Osteoblast (primary cell): ENCODE results near the gene CCDC28A. TPM values are rescaled to one million over a fixed set of nuclear protein-coding genes. Genes with fewer than 3 reads are reported as not detected.

ENCODE experiments used
- DNase-seq: peaks from one replicate; pipeline ENCODE4 v3.0.0; 2011; ENCODE audit warnings: low spot score, mixed read lengths; ENCODE audit not compliant: insufficient read length; ENCODE audit errors: missing footprints
- H2AFZ ChIP-seq: 2 replicates; pipeline ENCODE4 v1.6.0; 2011; ENCODE audit warnings: mild to moderate bottlenecking, low read length
- H3K27ac ChIP-seq: 2 replicates; pipeline ENCODE4 v1.5.1; 2011; ENCODE audit warnings: mild to moderate bottlenecking, low read depth, low read length, moderate library complexity
- H3K27me3 ChIP-seq: 2 replicates; pipeline ENCODE4 v1.6.0; 2012; ENCODE audit warnings: mild to moderate bottlenecking, control low read depth, inconsistent platforms, low read length, moderate library complexity; ENCODE audit not compliant: insufficient read depth
- H3K36me3 ChIP-seq: 2 replicates; pipeline ENCODE4 v1.5.1; 2011; ENCODE audit warnings: mild to moderate bottlenecking, low read length, control low read depth, moderate library complexity; ENCODE audit not compliant: insufficient read depth
- H3K4me1 ChIP-seq: 2 replicates; pipeline ENCODE4 v1.5.1; 2011; ENCODE audit warnings: mild to moderate bottlenecking, low read length, control low read depth, moderate library complexity; ENCODE audit not compliant: insufficient read depth
- H3K4me2 ChIP-seq: 2 replicates; pipeline ENCODE4 v1.6.0; 2011; ENCODE audit warnings: mild to moderate bottlenecking, low read length; ENCODE audit not compliant: insufficient read depth
- H3K4me3 ChIP-seq: fragments of 200-600 bp; sonication (generic); 3 replicates; pipeline ENCODE4 v1.5.1; 2012; ENCODE audit warnings: mild to moderate bottlenecking, low read length, inconsistent platforms; ENCODE audit not compliant: insufficient read depth
- H3K79me2 ChIP-seq: 2 replicates; pipeline ENCODE4 v1.6.0; 2012; ENCODE audit warnings: mild to moderate bottlenecking, low read length, control low read depth, inconsistent platforms; ENCODE audit not compliant: insufficient read depth
- H3K9me3 ChIP-seq: 2 replicates; pipeline ENCODE4 v1.5.1; 2011; ENCODE audit warnings: low read depth, low read length, control low read depth
- H4K20me1 ChIP-seq: 2 replicates; pipeline ENCODE4 v1.6.0; 2012; ENCODE audit warnings: mild to moderate bottlenecking, low read length, control low read depth; ENCODE audit not compliant: insufficient read depth
- CTCF ChIP-seq: IDR thresholded peaks from 2 replicates; pipeline ENCODE4 v1.5.1; 2011; ENCODE audit warnings: mild to moderate bottlenecking, low read depth, low read length, moderate library complexity; ENCODE audit errors: extremely low read depth
- total RNA-seq: library from RNA; depleted of rRNA; stranded (reverse); fragments of >200 nt; gene quantifications from 2 replicates; pipeline ENCODE4 v1.2.3, GENCODE V29; 2012

Gene CCDC28A
- total RNA-seq, 1 donor = 11.2 TPM

DNA sequence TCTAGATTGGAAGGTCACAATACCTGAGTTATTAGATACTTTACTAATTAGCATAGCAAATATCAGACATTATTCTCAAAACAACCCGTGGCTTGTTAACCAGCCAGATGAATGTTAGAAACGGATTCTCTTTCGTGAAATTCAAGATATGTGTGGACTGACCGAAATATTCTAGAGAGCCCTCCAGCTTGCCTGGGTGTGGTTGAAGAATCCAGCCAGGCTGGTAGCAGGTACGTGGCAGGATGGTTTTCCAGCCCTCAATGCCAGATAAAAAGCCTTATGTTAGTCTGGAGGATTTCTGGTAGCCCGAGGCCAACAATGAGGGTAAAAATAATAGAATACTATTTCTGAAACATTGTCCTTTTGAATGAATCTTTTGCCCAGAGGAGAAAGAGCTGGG is 41.7 kb downstream of the CCDC28A start:
- H3K4me2 ChIP-seq = no peak overlapping the region
- peaks cover 9% of the 10 kb centered on the region for H3K4me1 ChIP-seq
- no peak overlapping the region for H2AFZ ChIP-seq
- H3K27me3 ChIP-seq = no peaks in the 10 kb centered on the region
- no peak overlapping the region for H3K27ac ChIP-seq
- H3K36me3 ChIP-seq = no peaks in the 10 kb centered on the region
- H3K4me3 ChIP-seq = no peak overlapping the region
- H4K20me1 ChIP-seq = no peaks in the 10 kb centered on the region
- TF ChIP-seq CTCF = no peak
- no peaks in the 10 kb centered on the region for H3K79me2 ChIP-seq
- H3K9me3 ChIP-seq = no peaks in the 10 kb centered on the region
- DNase-seq = no peak

- Histone ChIP-seq H3K4me1 (peaks cover 9% of the 10 kb centered on the region), H3K4me2 (no peak overlapping the region), H3K79me2 (no peaks in the 10 kb centered on the region), H2AFZ (peak overlapping the region; percentile 26), H4K20me1 (no peaks in the 10 kb centered on the region), H3K36me3 (no peaks in the 10 kb centered on the region), H3K27me3 (no peaks in the 10 kb centered on the region), H3K4me3 (no peak overlapping the region), H3K9me3 (no peaks in the 10 kb centered on the region), H3K27ac (no peak overlapping the region)
- peak; percentile 75 for TF ChIP-seq CTCF
- DNase-seq = no peak
Observed at GRCh38 chr6:138815797-138816528, 42.4 kb downstream of the CCDC28A start.

GRCh38 chr6:138817799-138818198 is 44.2 kb downstream of the CCDC28A start:
- DNase-seq = no peak
- Histone ChIP-seq H4K20me1 (no peaks in the 10 kb centered on the region), H3K27ac (peak overlapping the region; percentile 74), H3K79me2 (no peaks in the 10 kb centered on the region), H3K4me3 (no peak overlapping the region), H3K9me3 (no peaks in the 10 kb centered on the region), H3K4me2 (peak overlapping the region; percentile 48), H3K4me1 (peaks cover 9% of the 10 kb centered on the region), H3K36me3 (no peaks in the 10 kb centered on the region), H3K27me3 (no peaks in the 10 kb centered on the region), H2AFZ (peak overlapping the region; percentile 74)
- TF ChIP-seq CTCF = no peak

GRCh38 chr6:138818496-138819194 is 45.1 kb downstream of the CCDC28A start:
- H3K4me3 ChIP-seq = no peak overlapping the region
- no peaks in the 10 kb centered on the region for H3K27me3 ChIP-seq
- H3K36me3 ChIP-seq = no peaks in the 10 kb centered on the region
- no peak for TF ChIP-seq CTCF
- H3K4me2 ChIP-seq = no peak overlapping the region
- DNase-seq = no peak
- H2AFZ ChIP-seq = no peak overlapping the region
- H3K79me2 ChIP-seq = no peaks in the 10 kb centered on the region
- no peaks in the 10 kb centered on the region for H3K9me3 ChIP-seq
- no peaks in the 10 kb centered on the region for H4K20me1 ChIP-seq
- H3K4me1 ChIP-seq = peaks cover 9% of the 10 kb centered on the region
- peak overlapping the region; percentile 74 for H3K27ac ChIP-seq
